GM21367 (cell line): ENCODE results near the gene KCTD21.

ENCODE experiments used
- ATAC-seq: cut with Tn5 transposase; IDR thresholded peaks from one replicate; pipeline ENCODE4 v1.9.1; 2021; ENCODE audit not compliant: unreplicated experiment

The KCTD21 gene

DNA sequence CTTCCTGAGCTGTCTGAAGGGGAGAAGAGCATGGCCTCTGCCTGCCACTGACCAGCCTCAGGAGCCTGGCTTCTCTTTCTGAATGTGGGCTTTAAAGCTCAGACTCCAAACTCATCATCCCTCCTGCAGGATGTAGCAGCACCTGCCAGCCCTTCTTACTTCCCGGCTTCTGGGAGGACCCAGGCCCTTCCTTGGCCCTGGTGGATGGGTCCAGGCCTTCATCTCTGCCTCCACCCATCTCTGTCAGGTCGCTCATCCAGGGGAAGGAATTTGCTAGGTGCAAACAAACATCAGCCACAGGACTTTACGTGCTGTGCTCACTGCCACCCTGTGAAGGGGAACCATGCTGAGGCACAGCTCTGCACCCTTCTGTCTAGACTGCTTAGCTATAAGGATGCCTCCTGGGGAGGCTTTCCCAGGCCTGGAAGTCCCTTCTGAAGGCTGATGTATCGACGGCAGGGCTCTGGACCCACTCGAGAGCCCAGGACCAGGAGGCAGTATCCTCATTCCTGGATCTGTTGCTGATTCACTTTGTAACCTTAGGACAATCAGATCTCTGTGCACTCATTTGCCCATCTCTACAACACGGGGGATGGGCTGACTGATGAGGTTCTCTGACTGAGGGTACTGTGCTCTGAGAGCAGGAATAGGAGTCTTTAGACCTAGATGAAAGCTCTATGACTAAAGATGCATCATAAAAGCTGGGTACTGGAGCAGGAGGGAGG is 31.2 kb upstream of the KCTD21 start:
- no peak for ATAC-seq

DNA sequence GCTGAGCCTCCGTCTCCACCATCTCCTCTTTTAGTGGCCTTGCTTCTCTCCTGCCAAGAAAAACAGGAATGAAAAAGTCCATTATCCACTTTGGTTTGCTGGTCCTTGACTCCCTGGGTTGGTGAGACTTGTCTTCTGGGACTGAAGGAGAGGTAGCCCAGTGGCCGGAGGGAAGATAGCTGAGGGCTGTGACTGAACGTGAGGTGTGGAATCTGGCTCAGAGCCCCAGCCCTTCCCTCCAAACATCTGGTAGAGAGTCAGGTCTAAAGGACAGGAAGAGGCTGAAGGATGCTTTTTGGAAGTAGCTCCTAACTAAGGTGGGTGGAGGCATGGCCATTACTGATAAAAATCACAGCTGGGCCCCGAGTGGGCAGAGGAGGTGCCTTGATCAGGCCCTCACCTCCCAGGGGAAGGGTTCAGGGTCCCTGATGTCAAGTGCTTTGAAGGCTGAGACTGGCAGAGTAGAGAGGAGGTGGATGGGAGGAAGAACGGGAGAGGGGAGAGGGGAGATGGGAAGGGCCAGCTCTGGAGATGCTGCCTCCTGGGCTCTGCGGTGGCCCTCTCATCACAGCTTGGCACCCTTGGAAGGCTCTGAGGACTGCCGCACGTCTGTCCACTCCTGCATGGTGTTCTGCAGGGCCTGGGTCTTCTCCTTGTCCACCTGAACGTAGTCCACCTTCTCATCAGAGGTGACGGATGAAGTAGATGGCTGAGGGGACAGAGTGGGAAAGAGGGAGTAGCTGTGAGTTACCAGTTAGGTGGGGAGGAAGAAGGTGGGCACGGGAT is 30.5 kb upstream of the KCTD21 start:
- ATAC-seq = no peak

DNA sequence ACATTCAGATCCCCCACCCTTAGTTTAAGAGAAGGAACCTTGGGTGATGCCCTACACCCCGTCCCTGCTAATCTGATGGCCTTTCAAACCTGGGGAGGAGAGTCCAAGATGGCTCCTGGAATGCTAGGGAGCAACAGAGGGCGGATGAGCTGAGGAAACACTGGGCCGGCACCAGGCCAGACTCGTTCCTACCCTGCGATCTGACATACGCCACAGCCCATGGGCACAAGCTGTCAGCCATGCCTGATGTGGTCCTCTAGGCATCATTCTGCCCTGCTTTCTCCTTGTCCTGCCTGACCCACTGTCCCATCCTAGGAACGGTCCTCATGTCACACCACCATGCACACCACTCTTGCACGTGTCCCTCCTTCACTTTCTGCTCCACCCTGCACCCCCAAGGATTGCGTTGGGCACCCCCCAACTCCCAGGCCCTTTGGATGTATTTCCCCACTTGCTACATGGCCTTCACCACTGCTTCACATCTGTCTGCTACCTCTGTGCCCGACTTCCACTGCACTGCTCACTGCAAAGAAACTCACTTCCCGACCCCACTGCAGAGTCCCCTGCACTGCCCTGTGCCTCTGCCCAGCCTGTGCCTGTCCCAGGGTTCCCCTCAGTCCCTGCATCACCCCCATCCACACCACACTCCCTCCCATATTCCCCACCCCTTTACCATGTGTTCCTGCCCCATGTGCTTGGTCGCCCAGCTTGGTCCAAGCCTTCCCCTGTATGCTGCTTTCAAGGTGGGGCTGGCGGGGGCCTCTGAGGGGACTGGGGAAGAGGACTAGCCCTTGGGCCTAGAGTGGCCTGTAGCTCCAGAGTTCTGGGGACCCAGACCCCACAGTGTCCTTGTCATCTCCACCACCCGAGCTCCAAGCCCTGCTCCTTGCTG is 29.5 kb upstream of the KCTD21 start:
- ATAC-seq = no peak

DNA sequence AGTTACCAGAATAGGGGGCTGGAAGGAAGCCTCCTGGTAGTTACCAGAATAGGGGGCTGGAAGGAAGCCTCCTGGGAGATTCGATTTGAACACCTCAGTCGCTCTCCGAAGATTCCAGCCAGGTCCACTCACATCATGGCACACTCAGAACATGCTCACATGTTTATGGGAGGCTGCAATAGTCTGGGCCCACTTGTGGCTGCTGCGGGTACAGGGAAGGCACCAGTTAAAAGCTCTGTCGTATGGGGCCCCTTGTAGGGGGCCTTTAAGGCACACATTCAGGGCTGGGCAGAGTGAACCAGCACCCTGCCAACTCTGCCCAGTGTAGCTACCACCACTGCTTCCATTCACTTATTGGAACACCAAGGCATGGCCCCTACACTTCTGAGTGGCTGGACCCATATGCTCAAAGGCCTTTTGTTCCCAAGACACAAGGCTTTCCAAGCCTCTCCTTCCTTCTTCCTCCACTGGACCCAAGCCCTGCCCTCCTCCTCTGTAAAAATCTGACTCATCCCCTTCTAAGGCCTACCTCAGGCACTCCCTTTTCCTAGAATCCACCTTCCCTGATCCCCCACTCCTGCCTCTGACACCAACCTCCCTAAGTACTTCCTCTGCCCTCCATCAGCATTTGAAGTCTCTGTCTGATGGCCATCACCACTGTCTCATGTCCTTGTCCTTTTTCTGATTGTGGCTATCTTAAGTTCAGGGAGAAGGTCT is 28.3 kb upstream of the KCTD21 start:
- ATAC-seq = no peak

DNA sequence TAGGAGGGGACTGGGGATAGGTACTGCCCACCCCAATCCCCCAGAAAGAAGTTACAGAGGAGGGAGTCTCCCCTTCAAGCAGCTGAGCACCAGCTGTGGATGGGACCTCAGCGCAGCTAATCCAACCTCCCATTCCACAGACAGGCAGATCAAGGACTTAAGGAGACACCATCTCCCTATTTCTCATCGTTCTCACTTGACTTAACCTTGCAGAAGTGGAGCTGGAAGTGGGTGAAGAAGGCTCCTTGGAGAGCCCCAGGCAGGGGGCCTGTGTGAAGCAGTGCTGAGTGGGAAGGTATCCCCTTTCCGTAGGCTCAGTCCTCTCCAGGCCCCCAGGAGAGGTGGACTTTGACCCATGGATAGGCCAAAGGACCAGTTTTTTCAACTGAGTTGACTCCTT is 27.6 kb upstream of the KCTD21 start:
- ATAC-seq = no peak

DNA sequence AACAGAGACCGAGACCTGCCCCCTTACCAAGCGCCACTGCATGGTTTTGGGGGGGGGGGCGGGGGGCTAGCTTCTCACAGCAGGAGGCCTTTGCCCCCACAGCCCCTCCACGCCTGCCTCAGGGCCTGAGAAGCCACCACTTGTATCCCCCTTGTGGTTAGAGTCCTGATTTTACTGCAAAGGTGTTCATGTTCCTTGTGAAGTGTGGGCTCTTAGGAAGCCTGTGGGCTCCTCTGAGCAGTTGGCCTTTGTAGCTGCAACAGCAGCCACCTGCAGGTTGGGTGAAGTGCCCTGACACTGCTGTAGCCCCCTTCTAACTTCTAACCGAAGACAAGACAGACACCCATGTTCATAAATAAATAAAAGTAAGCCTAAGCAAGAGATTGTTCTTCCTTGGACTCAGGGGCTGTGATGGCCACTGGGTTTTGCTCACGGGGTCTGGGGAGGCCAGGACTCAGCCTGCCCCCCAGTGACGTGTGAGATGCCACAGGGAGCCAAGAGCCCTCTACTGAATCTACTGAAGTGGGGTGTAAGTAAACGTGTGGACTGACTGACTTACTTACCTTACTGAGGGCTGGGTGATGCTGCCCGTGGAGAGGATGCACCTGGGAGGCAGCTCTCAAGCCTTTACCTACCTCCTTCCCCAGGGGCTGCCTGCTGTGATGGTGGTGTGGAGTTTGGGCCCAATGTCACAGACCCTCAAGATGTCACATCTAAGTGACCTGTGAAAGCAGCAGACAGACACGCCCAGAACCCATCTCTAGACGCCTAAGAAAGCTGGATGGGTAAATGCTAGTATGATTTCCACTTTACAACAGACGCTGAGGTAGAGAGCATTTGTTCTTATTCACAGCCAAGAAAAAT is 26.1 kb upstream of the KCTD21 start:
- ATAC-seq = no peak

DNA sequence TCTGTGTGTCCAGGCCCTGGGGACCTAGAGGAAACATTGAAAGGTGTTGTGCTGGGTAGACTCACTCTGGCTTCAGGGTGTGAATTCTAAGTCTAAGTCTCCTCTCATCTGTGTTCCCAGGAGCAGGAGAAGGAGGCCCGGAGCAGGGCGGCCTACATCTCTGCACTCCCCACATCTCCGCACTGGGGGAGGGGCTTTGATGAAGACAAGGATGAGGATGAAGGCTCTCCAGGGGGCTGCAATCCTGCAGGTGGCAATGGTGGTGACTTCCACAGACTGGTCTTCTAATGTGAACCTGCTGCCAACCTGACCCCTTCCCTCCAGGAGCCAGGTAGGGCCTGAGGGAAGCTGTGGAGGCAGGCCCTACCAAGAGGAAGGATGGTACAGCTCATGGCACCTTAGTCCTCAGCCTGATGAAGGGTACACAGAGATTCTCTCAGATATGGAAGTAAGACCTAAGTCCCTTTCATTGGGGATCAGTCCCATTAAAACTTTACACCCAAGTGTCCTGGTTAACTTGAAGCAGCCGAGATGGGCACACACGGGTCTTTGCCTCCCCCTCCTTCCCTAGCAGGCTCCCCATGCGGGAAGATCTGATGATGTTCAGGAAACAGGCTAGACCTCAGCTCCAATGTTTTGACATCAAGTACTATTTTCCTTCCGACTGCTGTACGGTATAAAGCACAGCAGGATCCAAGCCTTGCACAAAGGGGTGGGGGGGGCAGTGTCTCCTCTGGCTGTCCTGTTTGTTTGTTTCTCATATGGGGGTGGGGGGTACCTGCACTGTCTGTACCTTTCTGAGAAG is 25.3 kb upstream of the KCTD21 start:
- no peak for ATAC-seq

DNA sequence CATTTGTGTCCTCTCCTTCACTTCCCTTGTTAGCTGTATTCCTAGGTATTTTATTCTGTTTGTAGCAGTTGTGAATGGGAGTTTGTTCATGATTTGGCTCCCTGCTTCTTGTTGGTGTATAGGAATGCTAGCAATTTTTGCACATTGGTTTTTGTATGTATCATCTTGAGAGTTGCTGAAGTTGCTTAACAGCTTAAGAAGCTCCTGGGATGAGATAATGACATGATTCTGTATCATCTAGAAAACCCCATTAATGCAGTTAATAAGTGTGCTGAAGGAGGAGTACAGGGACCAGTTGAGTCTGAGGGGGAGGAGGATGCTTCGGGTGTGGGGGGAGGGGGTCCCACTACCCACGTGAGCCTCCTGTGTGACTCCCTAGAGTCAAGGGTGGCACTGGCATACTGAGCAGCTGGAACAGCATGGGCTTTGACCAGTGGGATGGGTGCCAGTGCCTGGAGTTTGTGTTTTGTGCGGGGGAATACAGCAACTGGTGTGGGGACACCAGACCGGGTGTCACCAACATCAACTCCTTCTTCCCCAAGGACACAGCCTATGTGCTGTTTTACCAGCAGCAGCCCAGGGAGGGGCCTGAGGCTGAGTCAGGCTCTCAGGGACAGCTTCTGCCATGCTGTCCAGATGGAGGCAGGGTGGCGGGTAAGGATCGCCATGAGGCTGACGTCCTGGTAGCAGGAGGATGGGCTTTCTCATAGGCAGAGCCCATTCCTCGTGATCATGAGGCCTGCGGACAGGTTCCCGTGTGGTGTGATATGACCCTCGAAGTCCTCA is 24.4 kb upstream of the KCTD21 start:
- no peak for ATAC-seq

DNA sequence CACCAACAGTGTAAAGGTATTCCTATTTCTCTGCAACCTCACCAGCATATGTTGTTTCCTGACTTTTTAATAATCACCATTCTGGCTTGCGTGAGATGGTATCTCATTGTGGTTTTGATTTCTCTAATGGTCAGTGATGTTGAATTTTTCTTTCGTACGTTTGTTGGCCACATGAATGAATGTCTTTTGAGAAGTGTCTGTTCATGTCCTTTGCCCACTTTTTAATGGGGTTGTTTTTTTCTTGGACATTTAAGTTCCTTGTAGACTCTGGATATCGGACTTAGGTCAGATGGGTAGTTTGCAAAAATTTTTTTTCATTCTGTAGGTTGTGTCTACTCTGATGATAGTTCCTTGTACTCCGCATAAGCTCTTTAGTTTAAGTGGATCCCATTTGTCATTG is 23.1 kb upstream of the KCTD21 start:
- ATAC-seq = no peak

DNA sequence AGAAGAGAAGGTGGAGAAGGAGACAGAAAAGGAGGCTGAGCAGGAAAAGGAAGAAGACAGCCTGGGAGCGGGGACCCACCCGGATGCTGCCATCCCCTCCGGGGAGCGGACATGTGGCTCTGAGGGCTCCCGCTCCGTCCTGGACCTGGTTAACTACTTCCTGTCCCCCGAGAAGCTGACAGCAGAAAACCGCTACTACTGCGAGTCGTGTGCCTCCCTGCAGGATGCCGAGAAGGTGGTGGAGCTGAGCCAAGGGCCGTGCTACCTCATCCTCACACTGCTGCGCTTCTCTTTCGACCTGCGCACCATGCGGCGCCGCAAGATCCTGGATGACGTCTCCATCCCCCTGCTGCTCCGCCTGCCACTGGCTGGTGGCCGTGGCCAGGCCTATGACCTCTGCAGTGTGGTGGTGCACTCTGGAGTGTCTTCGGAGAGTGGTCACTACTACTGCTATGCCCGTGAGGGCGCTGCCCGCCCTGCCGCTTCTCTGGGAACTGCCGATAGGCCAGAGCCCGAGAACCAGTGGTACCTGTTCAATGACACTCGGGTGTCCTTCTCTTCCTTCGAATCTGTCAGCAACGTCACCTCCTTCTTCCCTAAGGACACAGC is 21.7 kb upstream of the KCTD21 start:
- ATAC-seq = no peak

DNA sequence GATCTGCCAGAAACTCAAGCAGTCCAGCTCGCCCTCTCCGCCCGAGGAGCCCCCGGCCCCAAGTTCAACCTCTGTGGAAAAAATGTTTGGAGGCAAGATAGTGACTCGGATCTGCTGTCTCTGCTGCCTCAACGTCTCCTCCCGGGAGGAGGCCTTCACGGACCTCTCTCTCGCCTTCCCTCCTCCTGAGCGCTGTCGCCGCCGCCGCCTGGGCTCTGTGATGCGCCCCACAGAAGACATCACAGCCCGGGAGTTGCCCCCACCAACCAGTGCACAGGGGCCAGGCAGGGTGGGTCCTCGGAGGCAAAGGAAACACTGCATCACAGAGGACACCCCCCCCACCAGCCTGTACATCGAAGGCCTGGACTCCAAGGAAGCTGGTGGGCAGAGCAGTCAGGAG is 21.1 kb upstream of the KCTD21 start:
- ATAC-seq = no peak

DNA sequence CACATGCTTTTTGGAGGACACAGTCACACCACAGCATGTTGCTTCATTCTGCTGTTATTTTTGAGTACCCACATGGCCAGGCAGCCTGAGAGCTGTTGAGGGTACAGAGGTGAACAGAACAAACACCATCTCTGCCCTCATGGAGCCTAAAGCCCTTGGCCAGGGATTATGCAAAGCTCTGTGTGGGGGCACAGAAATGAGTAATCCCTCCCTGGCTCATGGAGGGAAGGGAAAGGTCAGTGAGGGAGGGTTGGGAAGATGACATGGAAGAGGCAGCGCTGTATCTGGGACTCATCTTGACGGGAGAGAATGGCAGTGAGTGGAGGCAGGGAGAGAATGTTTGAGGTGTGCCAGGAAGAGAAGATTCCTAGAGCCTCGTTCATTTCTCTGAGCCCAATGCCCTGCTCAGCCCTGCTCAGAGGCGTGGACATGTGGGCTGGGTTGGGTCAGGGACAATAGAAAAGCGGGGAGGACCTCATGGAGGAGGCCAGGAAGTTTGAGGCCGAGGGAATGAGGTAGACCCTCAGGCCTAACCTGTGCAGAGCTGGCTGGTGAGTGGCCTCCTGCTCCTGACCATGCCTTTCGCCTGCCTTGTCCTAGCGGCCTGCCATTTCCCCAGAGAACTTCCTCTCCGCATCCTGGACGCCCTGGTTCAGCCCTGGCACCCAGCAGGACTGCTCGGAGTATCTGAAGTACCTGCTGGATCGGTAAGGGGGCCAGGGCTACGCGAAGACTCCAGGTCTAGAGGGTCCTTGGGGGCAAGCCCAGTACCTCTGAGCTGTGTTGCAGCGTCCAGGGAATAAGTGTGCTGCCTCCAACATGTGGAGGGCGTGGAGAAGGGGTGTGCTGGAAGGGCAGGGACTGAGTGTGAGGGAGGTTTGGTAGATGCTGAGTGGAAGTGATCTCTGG is 20.1 kb upstream of the KCTD21 start:
- no peak for ATAC-seq

DNA sequence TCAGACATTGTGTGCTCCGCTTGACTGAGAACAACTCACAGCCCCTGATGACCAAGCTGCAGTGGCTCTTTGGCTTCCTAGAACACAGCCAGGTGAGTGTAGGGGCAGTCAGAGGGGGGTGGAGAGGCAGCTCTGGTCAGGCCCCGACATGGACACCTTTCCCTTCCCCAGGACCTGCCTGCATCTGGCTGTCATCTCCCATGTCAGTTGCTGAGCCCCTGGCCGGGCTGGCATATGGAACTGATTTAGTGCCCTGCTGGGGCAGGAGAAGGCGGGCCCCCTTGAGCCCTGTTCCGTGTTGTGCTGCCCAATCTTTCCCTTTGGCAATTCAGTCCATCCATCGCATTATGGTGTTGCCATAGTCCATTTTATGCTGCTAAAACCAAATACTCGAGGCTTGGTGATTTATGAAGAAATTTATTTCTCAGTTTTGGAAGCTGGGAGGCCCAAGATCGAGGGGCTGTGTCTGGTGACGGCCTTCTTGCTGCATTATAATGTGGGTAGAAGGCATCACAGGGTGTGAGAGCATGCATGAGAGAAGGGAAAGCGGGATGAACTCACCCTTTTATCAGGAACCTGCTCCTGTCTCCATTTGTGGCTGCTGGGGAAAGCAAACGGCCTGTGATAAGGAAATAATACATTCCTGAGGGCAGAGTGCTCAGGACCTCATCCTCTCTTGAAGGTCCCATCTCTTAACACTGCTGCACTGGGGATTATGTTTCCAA is 19.3 kb upstream of the KCTD21 start:
- ATAC-seq = no peak

DNA sequence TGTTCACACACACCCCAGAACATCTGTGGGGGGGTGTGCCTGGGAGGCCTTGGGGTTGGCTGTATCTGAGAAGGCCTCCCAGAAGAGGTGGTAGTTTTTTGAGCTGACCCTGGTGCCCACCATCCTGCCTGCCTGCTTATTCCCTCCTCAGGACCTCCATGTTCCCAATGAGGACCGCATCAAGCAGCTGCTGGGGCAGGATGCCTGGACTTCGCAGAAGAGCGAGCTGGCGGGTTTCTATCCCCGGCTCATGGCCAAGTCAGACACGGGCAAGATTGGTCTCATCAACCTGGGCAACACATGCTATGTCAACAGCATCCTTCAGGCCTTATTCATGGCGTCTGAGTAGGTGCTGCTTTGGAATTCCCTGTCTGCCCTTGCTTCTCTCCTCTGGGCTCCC is 17.3 kb upstream of the KCTD21 start:
- ATAC-seq = no peak

DNA sequence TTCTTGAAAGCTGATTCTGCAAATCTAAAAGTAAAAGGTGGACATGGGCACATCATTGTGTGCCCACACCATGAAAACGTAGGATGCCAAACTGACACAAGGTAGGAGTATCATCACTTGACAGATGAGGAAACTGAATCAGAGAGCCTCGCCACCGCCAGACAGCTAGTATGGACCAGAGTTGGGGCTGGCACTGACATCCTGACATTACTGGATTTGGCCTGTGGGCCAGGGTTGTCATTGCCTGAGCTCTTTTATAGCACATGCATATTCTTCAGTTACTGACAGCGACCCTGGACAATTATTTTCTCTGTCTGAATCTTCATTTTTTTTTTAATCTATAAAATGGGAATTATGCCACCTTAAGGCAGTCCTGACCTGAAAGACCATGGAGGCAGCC is 16.8 kb upstream of the KCTD21 start:
- no peak for ATAC-seq

DNA sequence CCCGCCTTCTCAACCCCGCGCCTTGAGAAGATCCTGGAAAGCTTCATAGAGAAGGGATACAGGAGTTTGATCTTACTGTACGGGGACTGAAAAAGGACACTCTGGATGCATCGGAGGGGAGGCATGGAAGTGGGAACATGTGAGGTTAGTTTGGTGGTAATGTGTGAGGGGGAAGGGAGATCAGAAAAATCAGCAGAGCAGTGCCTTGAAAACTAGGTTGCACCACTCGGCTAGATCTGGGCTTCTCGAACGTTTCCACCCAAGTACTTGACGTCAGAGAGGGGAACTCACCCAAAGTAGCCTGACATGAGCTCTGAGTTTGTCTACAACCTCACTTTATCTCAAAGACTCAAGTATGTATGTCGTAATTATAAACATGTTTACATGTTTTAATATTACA is 14.8 kb upstream of the KCTD21 start:
- no peak for ATAC-seq
